ENCODE measurements around the gene TST. TPM values are rescaled to one million over a fixed set of nuclear protein-coding genes. Genes with fewer than 3 reads are reported as not detected.

Gene TST
- total and polyA plus RNA-seq, 2 donors (not counting 1 experiment from before 2014, with no cell fraction given), result 1.4 to 5.9 TPM

- no peak for TF ChIP-seq CTCF (IDR thresholded peaks at IDR 0.05)
- TF ChIP-seq EZH2 (IDR thresholded peaks at IDR 0.05; ENCODE audit: borderline replicate concordance, insufficient read depth, low read depth, low read length, poor library complexity, severe bottlenecking), result no peak
- peak overlapping the region in 1 of 2 donors; percentile 46 for H3K27ac ChIP-seq (ENCODE audit: low read length in 2 of 2)
- H4K20me1 ChIP-seq (ENCODE audit: control insufficient read depth, insufficient read depth, low read length, poor library complexity, severe bottlenecking), result no peaks in the 10 kb centered on the region
- 0% methylated on average over 5 of the region's 5 CpGs for WGBS (ENCODE audit: insufficient coverage)
- ATAC-seq (ENCODE audit: low read depth) (no peak), DNase-seq (no peak)
- H3K4me3 ChIP-seq (ENCODE audit: control extremely low read depth in 1 of 5, extremely low read depth in 1 of 5, insufficient read depth in 1 of 5, low read depth in 2 of 5, low read length in 4 of 5), result peak overlapping the region; percentile 46 to 71 (median 65)
- peak overlapping the region; percentile 74 for H3K9ac ChIP-seq (ENCODE audit: low read length)
- peak overlapping the region; percentile 92 for H2AFZ ChIP-seq (ENCODE audit: insufficient read depth, low read depth, low read length, poor library complexity, severe bottlenecking)
- no peaks in the 10 kb centered on the region for H3K9me3 ChIP-seq (ENCODE audit: control extremely low read depth in 1 of 3, control insufficient read depth in 2 of 3, insufficient read depth in 1 of 3, low read length in 2 of 3)
- Mint-ChIP-seq H3K27ac (peak overlapping the region; percentile 87), H3K4me3 (peak overlapping the region; percentile 93), H3K27me3 (no peaks in the 10 kb centered on the region), H3K9me3 (ENCODE audit: insufficient read depth) (no peaks in the 10 kb centered on the region), H3K4me1 (peaks cover 20% of the 10 kb centered on the region)
- intact Hi-C loops (cut with micrococcal nuclease), result no loop called here
- POLR2A ChIA-PET, result interaction anchor here (0.8 kb wide), 1 partner anchor 31 kb away, joined by 5 read pairs; no protein-coding TSS in a partner anchor
- H3K27me3 ChIP-seq (replicated peaks in 1 of 4; ENCODE audit: control extremely low read depth in 1 of 4, control insufficient read depth in 3 of 4, insufficient read depth in 4 of 4, low read length in 3 of 4), result no peaks in the 10 kb centered on the region
- H3K36me3 ChIP-seq (replicated peaks in 1 of 2; ENCODE audit: control extremely low read depth in 1 of 2, control insufficient read depth in 1 of 2, extremely low read depth in 1 of 2, insufficient read depth in 2 of 2, low read length in 1 of 2), result no peaks in the 10 kb centered on the region
- H3K4me2 ChIP-seq (replicated peaks; ENCODE audit: low read depth, low read length, poor library complexity, severe bottlenecking), result peak overlapping the region; percentile 93
- H3K4me1 ChIP-seq (ENCODE audit: control insufficient read depth in 2 of 2, insufficient read depth in 2 of 2, low read length in 2 of 2), result peaks cover 9 to 20% of the 10 kb centered on the region in 2 donors
- H3K79me2 ChIP-seq (ENCODE audit: control insufficient read depth, insufficient read depth, low read length), result peaks cover 5% of the 10 kb centered on the region
- CTCF ChIA-PET, result interaction anchor here (0.6 to 1.5 kb wide), 6 partner anchors 9 to 475 kb away, joined by 3 to 7 read pairs (median 3); no protein-coding TSS in a partner anchor
These were observed 889 bp upstream of the TST start for GRCh38 chr22:37020192-37020479.

GRCh38 chr22:37018815-37019308 is 385 bp downstream of the TST start:
- Histone ChIP-seq H3K4me3 (ENCODE audit: control extremely low read depth in 1 of 5, extremely low read depth in 1 of 5, insufficient read depth in 1 of 5, low read depth in 2 of 5, low read length in 4 of 5) (peak overlapping the region in 4 of 5 experiments; percentile 41 to 65 (median 54)), H3K36me3 (replicated peaks in 1 of 2; ENCODE audit: control extremely low read depth in 1 of 2, control insufficient read depth in 1 of 2, extremely low read depth in 1 of 2, insufficient read depth in 2 of 2, low read length in 1 of 2) (no peaks in the 10 kb centered on the region)
- WGBS (ENCODE audit: insufficient coverage), result 3% methylated on average over 35 of the region's 35 CpGs

More at GRCh38 chr22:37018815-37019308, 385 bp downstream of the TST start:
- Histone ChIP-seq H3K9me3 (ENCODE audit: control extremely low read depth in 1 of 3, control insufficient read depth in 2 of 3, insufficient read depth in 1 of 3, low read length in 2 of 3) (no peaks in the 10 kb centered on the region), H2AFZ (ENCODE audit: insufficient read depth, low read depth, low read length, poor library complexity, severe bottlenecking) (peak overlapping the region; percentile 92), H3K4me1 (ENCODE audit: control insufficient read depth in 2 of 2, insufficient read depth in 2 of 2, low read length in 2 of 2) (peaks cover 9 to 20% of the 10 kb centered on the region in 2 donors), H3K4me2 (replicated peaks; ENCODE audit: low read depth, low read length, poor library complexity, severe bottlenecking) (peak overlapping the region; percentile 93), H3K27me3 (replicated peaks in 1 of 4; ENCODE audit: control extremely low read depth in 1 of 4, control insufficient read depth in 3 of 4, insufficient read depth in 4 of 4, low read length in 3 of 4) (no peaks in the 10 kb centered on the region), H4K20me1 (ENCODE audit: control insufficient read depth, insufficient read depth, low read length, poor library complexity, severe bottlenecking) (no peaks in the 10 kb centered on the region), H3K79me2 (ENCODE audit: control insufficient read depth, insufficient read depth, low read length) (peaks cover 5% of the 10 kb centered on the region), H3K27ac (ENCODE audit: low read length in 2 of 2) (no peak overlapping the region), H3K9ac (ENCODE audit: low read length) (peak overlapping the region; percentile 67)
- Mint-ChIP-seq H3K4me3 (peak overlapping the region; percentile 83), H3K9me3 (ENCODE audit: insufficient read depth) (no peaks in the 10 kb centered on the region), H3K27ac (peak overlapping the region; percentile 26), H3K27me3 (no peaks in the 10 kb centered on the region), H3K4me1 (peaks cover 20% of the 10 kb centered on the region)
- peak; percentile 4 for ATAC-seq (ENCODE audit: low read depth)
- ChIA-PET POLR2A (interaction anchor here (0.6 kb wide), 1 partner anchor 657 kb away, joined by 3 read pairs; no protein-coding TSS in a partner anchor), CTCF (interaction anchor here (0.9 to 1.5 kb wide), 5 partner anchors 22 to 163 kb away, joined by 3 to 7 read pairs (median 4); partner anchors contain the start of gene KCTD17)
- intact Hi-C loops (cut with micrococcal nuclease), result loop anchor here (1.0 kb wide), 1 partner anchor 42 kb away; no protein-coding TSS in a partner anchor
- TF ChIP-seq EZH2 (IDR thresholded peaks at IDR 0.05; ENCODE audit: borderline replicate concordance, insufficient read depth, low read depth, low read length, poor library complexity, severe bottlenecking) (no peak), CTCF (IDR thresholded peaks at IDR 0.05) (no peak)
- DNase-seq, result no peak
